BLaER1 treated with 17β-estradiol and CSF1 and Interleukin-3, amounts not matched to agents 10 nM and 100 nM (cell line): Measurements from ENCODE around the gene MYO5C.

Source experiments
- H3K27ac ChIP-seq, 11 experiments: shearing (Covaris generic); formaldehyde crosslinking; 2 replicates each; pipeline ENCODE4 v1.8.1; 2022
- H3K27me3 ChIP-seq, 11 experiments: shearing (Covaris generic); formaldehyde crosslinking; 2 replicates each; pipeline ENCODE4 v1.8.1; 2022
- H3K36me3 ChIP-seq, 11 experiments: shearing (Covaris generic); formaldehyde crosslinking; 2 replicates each; pipeline ENCODE4 v1.8.1; 2022
- H3K4me1 ChIP-seq, 10 experiments: shearing (Covaris generic); formaldehyde crosslinking; 2 replicates each; pipeline ENCODE4 v1.8.1; 2022
- H3K4me2 ChIP-seq, 11 experiments: shearing (Covaris generic); formaldehyde crosslinking; 2 replicates each; pipeline ENCODE4 v1.8.1; 2022
- H3K4me3 ChIP-seq, 10 experiments: shearing (Covaris generic); formaldehyde crosslinking; 2 replicates each; pipeline ENCODE4 v1.8.1; 2022
- H3K9ac ChIP-seq, 11 experiments: shearing (Covaris generic); formaldehyde crosslinking; 2 replicates each; pipeline ENCODE4 v1.8.1; 2022
- H3K9me3 ChIP-seq, 11 experiments: shearing (Covaris generic); formaldehyde crosslinking; replicated peaks in 1 of 11; 2 replicates each; pipeline ENCODE4 v1.8.1; 2022
- H4K20me1 ChIP-seq, 11 experiments: shearing (Covaris generic); formaldehyde crosslinking; 2 replicates each; pipeline ENCODE4 v1.8.1; 2022
- Cebpa-rat ChIP-seq, 11 experiments: shearing (Covaris generic); IDR thresholded peaks; 2 replicates each; pipeline ENCODE4 v1.8.1; 2022

Gene MYO5C

GRCh38 chr15:52213206-52213605, 82.4 kb downstream of the MYO5C start:
- Histone ChIP-seq H3K27me3 (no peaks in the 10 kb centered on the region), H3K4me2 (no peak overlapping the region), H3K27ac (no peak overlapping the region), H3K36me3 (peaks cover 0 to 84% (median 51%) of the 10 kb centered on the region in 11 experiments; a peak in 15 of 22 replicates), H3K4me1 (peaks cover 0 to 15% (median under 1%) of the 10 kb centered on the region in 10 experiments; a peak in 9 of 20 replicates), H3K9ac (no peak overlapping the region), H4K20me1 (no peaks in the 10 kb centered on the region), H3K4me3 (no peak overlapping the region), H3K9me3 (no peaks in the 10 kb centered on the region)
- TF ChIP-seq Cebpa-rat (IDR thresholded peaks at IDR 0.05), result no peak

- no peak for TF ChIP-seq Cebpa-rat (IDR thresholded peaks at IDR 0.05)
- H3K4me3 ChIP-seq, result no peak overlapping the region
- H3K9ac ChIP-seq, result no peak overlapping the region
- no peaks in the 10 kb centered on the region for H4K20me1 ChIP-seq
- H3K36me3 ChIP-seq, result peaks cover 0 to 80% (median 46%) of the 10 kb centered on the region in 11 experiments; a peak in 16 of 22 replicates
- 0 out of 22 replicates have a peak overlapping the region, but pooled peaks of 2 of the 11 experiments have one; percentile 2 to 7 for H3K27ac ChIP-seq
- H3K4me2 ChIP-seq, result peak overlapping the region in 4 of 11 experiments; percentile 50 to 62 (median 55); a peak in 8 of 22 replicates
- H3K4me1 ChIP-seq, result peaks cover 0 to 36% (median 14%) of the 10 kb centered on the region in 10 experiments; a peak in 12 of 20 replicates
- H3K27me3 ChIP-seq, result no peaks in the 10 kb centered on the region
- H3K9me3 ChIP-seq, result no peaks in the 10 kb centered on the region
Observed at GRCh38 chr15:52208306-52208946, 87.2 kb downstream of the MYO5C start.

- H3K36me3 ChIP-seq, result peaks cover 0 to 70% (median 33%) of the 10 kb centered on the region in 11 experiments; a peak in 15 of 22 replicates
- peaks cover 0 to 36% (median 14%) of the 10 kb centered on the region in 10 experiments; a peak in 12 of 20 replicates for H3K4me1 ChIP-seq
- no peaks in the 10 kb centered on the region for H4K20me1 ChIP-seq
- H3K4me3 ChIP-seq, result no peak overlapping the region
- H3K9ac ChIP-seq, result no peak overlapping the region
- no peaks in the 10 kb centered on the region for H3K27me3 ChIP-seq
- H3K27ac ChIP-seq, result no peak overlapping the region; a peak in 1 of 22 replicates
- peak overlapping the region in 5 of 11 experiments; percentile 1 to 60 (median 50); a peak in 6 of 22 replicates for H3K4me2 ChIP-seq
- no peaks in the 10 kb centered on the region for H3K9me3 ChIP-seq
- no peak for TF ChIP-seq Cebpa-rat (IDR thresholded peaks at IDR 0.05)
Observed at GRCh38 chr15:52207191-52207590, 88.4 kb downstream of the MYO5C start.

GRCh38 chr15:52206446-52206845, 89.2 kb downstream of the MYO5C start:
- peaks cover 0 to 62% (median 26%) of the 10 kb centered on the region in 11 experiments; a peak in 15 of 22 replicates for H3K36me3 ChIP-seq

GRCh38 chr15:52204657-52205056, 90.9 kb downstream of the MYO5C start:
- H4K20me1 ChIP-seq, result no peaks in the 10 kb centered on the region
- H3K36me3 ChIP-seq, result peaks cover 0 to 57% (median 18%) of the 10 kb centered on the region in 11 experiments; a peak in 15 of 22 replicates
- H3K27ac ChIP-seq, result no peak overlapping the region
- no peaks in the 10 kb centered on the region for H3K9me3 ChIP-seq
- no peak for TF ChIP-seq Cebpa-rat (IDR thresholded peaks at IDR 0.05)
- H3K4me2 ChIP-seq, result no peak overlapping the region
- no peak overlapping the region for H3K4me3 ChIP-seq
- H3K27me3 ChIP-seq, result no peaks in the 10 kb centered on the region
- peaks cover 0 to 36% (median 14%) of the 10 kb centered on the region in 10 experiments; a peak in 12 of 20 replicates for H3K4me1 ChIP-seq
- H3K9ac ChIP-seq, result no peak overlapping the region

More at GRCh38 chr15:52206446-52206845, 89.2 kb downstream of the MYO5C start:
- no peaks in the 10 kb centered on the region for H3K27me3 ChIP-seq
- no peak overlapping the region for H3K9ac ChIP-seq
- H3K4me2 ChIP-seq, result peak overlapping the region in 3 of 11 experiments; percentile 22 to 50 (median 27); a peak in 5 of 22 replicates
- H4K20me1 ChIP-seq, result no peaks in the 10 kb centered on the region
- no peak overlapping the region for H3K4me3 ChIP-seq
- H3K9me3 ChIP-seq, result no peaks in the 10 kb centered on the region
- peaks cover 0 to 36% (median 14%) of the 10 kb centered on the region in 10 experiments; a peak in 12 of 20 replicates for H3K4me1 ChIP-seq
- no peak for TF ChIP-seq Cebpa-rat (IDR thresholded peaks at IDR 0.05)
- no peak overlapping the region for H3K27ac ChIP-seq

GRCh38 chr15:52200831-52201365, 94.7 kb downstream of the MYO5C start:
- Histone ChIP-seq H3K36me3 (peaks cover 0 to 66% (median 27%) of the 10 kb centered on the region in 11 experiments; a peak in 15 of 22 replicates), H4K20me1 (no peaks in the 10 kb centered on the region), H3K4me2 (no peak overlapping the region), H3K27ac (no peak overlapping the region), H3K27me3 (no peaks in the 10 kb centered on the region), H3K4me3 (no peak overlapping the region), H3K9ac (no peak overlapping the region), H3K9me3 (no peaks in the 10 kb centered on the region), H3K4me1 (no peaks in the 10 kb centered on the region)
- no peak for TF ChIP-seq Cebpa-rat (IDR thresholded peaks at IDR 0.05)

GRCh38 chr15:52199271-52199670, 96.3 kb downstream of the MYO5C start:
- Histone ChIP-seq H3K4me2 (no peak overlapping the region), H3K27ac (no peak overlapping the region), H4K20me1 (no peaks in the 10 kb centered on the region), H3K9ac (no peak overlapping the region), H3K4me3 (no peak overlapping the region), H3K36me3 (peaks cover 0 to 65% (median 21%) of the 10 kb centered on the region in 11 experiments; a peak in 13 of 22 replicates), H3K4me1 (no peaks in the 10 kb centered on the region), H3K9me3 (no peaks in the 10 kb centered on the region), H3K27me3 (no peaks in the 10 kb centered on the region)
- TF ChIP-seq Cebpa-rat (IDR thresholded peaks at IDR 0.05), result no peak

GRCh38 chr15:52196891-52197290, 98.7 kb downstream of the MYO5C start:
- Histone ChIP-seq H3K4me2 (no peak overlapping the region), H3K36me3 (peaks cover 0 to 63% (median 15%) of the 10 kb centered on the region in 11 experiments; a peak in 12 of 22 replicates), H3K4me3 (no peak overlapping the region), H3K4me1 (no peaks in the 10 kb centered on the region), H3K9me3 (no peaks in the 10 kb centered on the region), H3K27ac (no peak overlapping the region), H3K27me3 (no peaks in the 10 kb centered on the region), H4K20me1 (no peaks in the 10 kb centered on the region), H3K9ac (no peak overlapping the region)
- TF ChIP-seq Cebpa-rat (IDR thresholded peaks at IDR 0.05), result no peak

GRCh38 chr15:52193791-52194190, 101.8 kb downstream of the MYO5C start:
- H3K4me2 ChIP-seq, result no peak overlapping the region
- H3K9ac ChIP-seq, result no peak overlapping the region
- TF ChIP-seq Cebpa-rat (IDR thresholded peaks at IDR 0.05), result no peak
- H3K9me3 ChIP-seq, result no peaks in the 10 kb centered on the region
- no peak overlapping the region for H3K27ac ChIP-seq
- peaks cover 0 to 44% (median 11%) of the 10 kb centered on the region in 11 experiments; a peak in 11 of 22 replicates for H3K36me3 ChIP-seq
- no peaks in the 10 kb centered on the region for H3K4me1 ChIP-seq
- no peaks in the 10 kb centered on the region for H4K20me1 ChIP-seq
- H3K27me3 ChIP-seq, result no peaks in the 10 kb centered on the region
- H3K4me3 ChIP-seq, result no peak overlapping the region
